HG03457 (cell line): Measurements from ENCODE around the gene SH2D6.
"Not testable (repeated sequence)": the region's sequence is repeated elsewhere in the genome, so short reads cannot be mapped to it uniquely, and the experiment has no call there.

Experiments used
- ATAC-seq: cut with Tn5 transposase; IDR thresholded peaks from one replicate; pipeline ENCODE4 v1.9.1; 2021; ENCODE audit warnings: moderate number of reproducible peaks; ENCODE audit not compliant: unreplicated experiment

Gene SH2D6

GRCh38 chr2:85418132-85419008 is at the start of gene SH2D6:
TSS of gene SH2D6 (plus strand) at chr2:85418714. CDS start at chr2:85429466, 10,752 bp downstream.
- ATAC-seq: peak; percentile 69

- ATAC-seq: no peak
These were observed 49.6 kb upstream of the SH2D6 start for GRCh38 chr2:85368921-85369320.

- no peak for ATAC-seq
These were observed 49.0 kb upstream of the SH2D6 start for GRCh38 chr2:85369500-85369899.

- ATAC-seq: no peak
These were observed 47.5 kb upstream of the SH2D6 start for GRCh38 chr2:85371045-85371444.

GRCh38 chr2:85376291-85377065 is 42.0 kb upstream of the SH2D6 start:
- ATAC-seq: no peak

GRCh38 chr2:85377083-85377482 is 41.4 kb upstream of the SH2D6 start:
- ATAC-seq: no peak

- no peak for ATAC-seq
These were observed 40.3 kb upstream of the SH2D6 start for GRCh38 chr2:85378257-85378656.

GRCh38 chr2:85380048-85380447 is 38.5 kb upstream of the SH2D6 start:
- no peak for ATAC-seq

- not testable (repeated sequence) for ATAC-seq
These were observed 35.4 kb upstream of the SH2D6 start for GRCh38 chr2:85383151-85383550.

GRCh38 chr2:85383850-85384249 is 34.7 kb upstream of the SH2D6 start:
- no peak for ATAC-seq

GRCh38 chr2:85385746-85386145 is 32.8 kb upstream of the SH2D6 start:
- ATAC-seq: no peak

GRCh38 chr2:85387754-85388153 is 30.8 kb upstream of the SH2D6 start:
- no peak for ATAC-seq

GRCh38 chr2:85388878-85389538 is 29.5 kb upstream of the SH2D6 start:
- ATAC-seq: no peak

- no peak for ATAC-seq
These were observed 27.4 kb upstream of the SH2D6 start for GRCh38 chr2:85390941-85391669.

- ATAC-seq: no peak
These were observed 24.7 kb upstream of the SH2D6 start for GRCh38 chr2:85393836-85394235.

GRCh38 chr2:85394261-85394681 is 24.2 kb upstream of the SH2D6 start:
- ATAC-seq: no peak

- ATAC-seq: no peak
These were observed 23.5 kb upstream of the SH2D6 start for GRCh38 chr2:85394976-85395375.

- ATAC-seq: no peak
These were observed 22.5 kb upstream of the SH2D6 start for GRCh38 chr2:85395912-85396475.

- ATAC-seq: no peak
These were observed 21.7 kb upstream of the SH2D6 start for GRCh38 chr2:85396531-85397470.
